Thyroid gland (tissue), 4 donors: Measurements from ENCODE around the gene NDUFA8. TPM values are rescaled to one million over a fixed set of nuclear protein-coding genes. Genes with fewer than 3 reads are reported as not detected.

ENCODE experiments used
- DNase-seq, 2 donors: peaks; one replicate each; pipeline ENCODE4 v3.0.0-alpha.2; 2019
- H3K27ac ChIP-seq, 3 donors: fragments of 200-600 bp; sonication (generic); 1 replicate in 2 of 3; 2 replicates in 1 of 3; pipeline ENCODE4 v1.5.1; 2016 to 2019; ENCODE audit warnings: mild to moderate bottlenecking in 1 of 3, moderate library complexity in 1 of 3
- H3K27me3 ChIP-seq: fragments of 200-600 bp; sonication (generic); one replicate; pipeline ENCODE4 v1.5.1; 2019
- H3K36me3 ChIP-seq, 2 donors: fragments of 200-600 bp; sonication (generic); one replicate each; pipeline ENCODE4 v1.5.1; 2016 to 2019
- H3K4me1 ChIP-seq, 2 donors: fragments of 200-600 bp; sonication (generic); one replicate each; pipeline ENCODE4 v1.5.1; 2017 to 2019
- H3K4me3 ChIP-seq, 3 donors: fragments of 200-600 bp; sonication (generic); replicated peaks in 1 of 3; 1 replicate in 2 of 3; 2 replicates in 1 of 3; pipeline ENCODE4 v1.5.1; 2016; ENCODE audit warnings: mild to moderate bottlenecking in 1 of 3
- H3K9me3 ChIP-seq: fragments of 200-600 bp; sonication (generic); one replicate; pipeline ENCODE4 v1.5.1; 2017
- POLR2A ChIP-seq, 2 donors: fragments of 450-650 bp; IDR thresholded peaks; one replicate each; pipeline ENCODE4 v1.6.1; 2017; ENCODE audit warnings: antibody characterized with exemption in 2 of 2, mild to moderate bottlenecking in 2 of 2, moderate library complexity in 1 of 2
- WGBS, 2 donors: methylation state at CpG; one replicate each; pipeline ENCODE4 v1.1.5; 2017; 5-methylcytosine and 5-hydroxymethylcytosine counted together
- intact Hi-C: fragments of 100-400 bp; cut with DNase I; formaldehyde crosslinking; loops from one replicate; pipeline ENCODE4 v1.15.1; 2023
- total RNA-seq, 4 donors: library from RNA; depleted of rRNA; stranded (reverse); fragments of >200 nt; gene quantifications; one replicate each; pipeline ENCODE4 v1.2.3, GENCODE V29; 2016
- TF ChIP-seq, protein P1 (sequence below), 6 experiments: fragments of 200-600 bp in 3 of 6; fragments of 450-650 bp in 3 of 6; sonication (generic) in 3 of 6; IDR thresholded peaks; one replicate each; pipeline ENCODE4 v1.5.1; 2016 to 2019; ENCODE audit warnings: antibody characterized with exemption in 6 of 6, mild to moderate bottlenecking in 2 of 6, inconsistent platforms in 1 of 6, moderate library complexity in 1 of 6

The NDUFA8 gene
- total RNA-seq, 4 donors from 2014 or later, result 18.1 to 70.7 (median 53.2) TPM

DNA sequence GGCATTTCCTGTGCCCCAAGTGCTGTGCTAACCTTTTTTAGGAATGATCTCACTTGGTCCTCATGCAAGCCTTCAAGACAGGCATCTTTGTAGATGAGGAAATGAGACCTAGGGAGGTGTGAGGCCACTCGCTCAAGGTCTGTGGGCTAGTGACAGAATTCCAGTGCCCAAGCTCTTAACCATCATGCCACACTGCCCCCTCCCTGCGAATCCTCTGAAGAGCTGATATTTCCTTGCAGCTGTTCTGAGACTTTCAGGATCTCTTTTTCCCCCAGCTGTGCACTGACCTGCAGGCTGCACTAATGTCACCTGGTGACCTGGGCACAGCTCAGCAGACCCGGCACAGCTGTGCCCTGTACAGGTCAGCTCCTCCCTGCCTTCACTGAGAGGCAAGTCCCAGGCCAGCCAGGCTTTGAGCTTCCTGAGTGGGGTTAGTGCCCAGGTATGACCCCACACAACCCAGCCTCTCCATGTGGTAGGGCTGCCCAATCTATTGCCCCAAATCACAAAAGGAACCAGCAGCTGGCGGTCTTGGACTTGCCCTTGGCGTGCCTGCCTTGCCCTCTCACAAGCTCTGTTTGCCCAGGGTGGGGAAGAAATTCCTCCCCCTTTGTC is 32.8 kb upstream of the NDUFA8 start:
- H3K9me3 ChIP-seq, result no peaks in the 10 kb centered on the region
- no peaks in the 10 kb centered on the region for H3K36me3 ChIP-seq
- intact Hi-C loops, result no loop called here
- TF ChIP-seq, protein P1, sequence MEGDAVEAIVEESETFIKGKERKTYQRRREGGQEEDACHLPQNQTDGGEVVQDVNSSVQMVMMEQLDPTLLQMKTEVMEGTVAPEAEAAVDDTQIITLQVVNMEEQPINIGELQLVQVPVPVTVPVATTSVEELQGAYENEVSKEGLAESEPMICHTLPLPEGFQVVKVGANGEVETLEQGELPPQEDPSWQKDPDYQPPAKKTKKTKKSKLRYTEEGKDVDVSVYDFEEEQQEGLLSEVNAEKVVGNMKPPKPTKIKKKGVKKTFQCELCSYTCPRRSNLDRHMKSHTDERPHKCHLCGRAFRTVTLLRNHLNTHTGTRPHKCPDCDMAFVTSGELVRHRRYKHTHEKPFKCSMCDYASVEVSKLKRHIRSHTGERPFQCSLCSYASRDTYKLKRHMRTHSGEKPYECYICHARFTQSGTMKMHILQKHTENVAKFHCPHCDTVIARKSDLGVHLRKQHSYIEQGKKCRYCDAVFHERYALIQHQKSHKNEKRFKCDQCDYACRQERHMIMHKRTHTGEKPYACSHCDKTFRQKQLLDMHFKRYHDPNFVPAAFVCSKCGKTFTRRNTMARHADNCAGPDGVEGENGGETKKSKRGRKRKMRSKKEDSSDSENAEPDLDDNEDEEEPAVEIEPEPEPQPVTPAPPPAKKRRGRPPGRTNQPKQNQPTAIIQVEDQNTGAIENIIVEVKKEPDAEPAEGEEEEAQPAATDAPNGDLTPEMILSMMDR (IDR thresholded peaks at IDR 0.05), result no peak
- no peak for DNase-seq
- no peaks in the 10 kb centered on the region for H3K27me3 ChIP-seq
- WGBS, 2 donors, result 87 to 89% methylated on average over 5 of the region's 5 CpGs
- no peak overlapping the region for H3K27ac ChIP-seq
- no peak overlapping the region for H3K4me3 ChIP-seq
- no peaks in the 10 kb centered on the region for H3K4me1 ChIP-seq

DNA sequence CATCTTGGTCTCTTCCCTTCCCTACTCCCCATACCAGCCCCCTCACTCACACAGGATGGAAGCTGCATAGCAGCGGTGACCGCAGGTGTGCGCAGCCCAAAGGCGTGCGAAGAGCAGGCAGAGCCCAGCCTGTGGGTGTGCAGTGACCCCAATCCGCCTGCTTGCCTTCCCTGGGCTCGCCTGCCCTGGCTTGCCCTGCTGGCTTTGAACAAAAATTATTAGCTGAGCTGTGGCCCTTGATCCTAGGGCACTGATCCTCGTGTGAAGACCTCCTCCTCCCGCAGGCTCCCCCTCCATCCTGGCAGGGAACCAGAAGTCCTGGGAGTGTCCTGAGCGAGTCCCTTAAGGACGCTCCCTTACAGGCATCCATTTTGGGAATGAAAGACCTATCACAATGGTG is 32.0 kb upstream of the NDUFA8 start:
- WGBS, 2 donors, result 54 to 74% methylated on average over 10 to 11 of the region's 11 CpGs
- Histone ChIP-seq H3K27ac (no peak overlapping the region), H3K9me3 (no peaks in the 10 kb centered on the region), H3K27me3 (no peaks in the 10 kb centered on the region), H3K4me3 (no peak overlapping the region), H3K36me3 (no peaks in the 10 kb centered on the region), H3K4me1 (no peaks in the 10 kb centered on the region)
- TF ChIP-seq, protein P1 (IDR thresholded peaks at IDR 0.05), result no peak
- no peak for TF ChIP-seq POLR2A (IDR thresholded peaks at IDR 0.05)
- no peak for DNase-seq
- intact Hi-C loops, result no loop called here

DNA sequence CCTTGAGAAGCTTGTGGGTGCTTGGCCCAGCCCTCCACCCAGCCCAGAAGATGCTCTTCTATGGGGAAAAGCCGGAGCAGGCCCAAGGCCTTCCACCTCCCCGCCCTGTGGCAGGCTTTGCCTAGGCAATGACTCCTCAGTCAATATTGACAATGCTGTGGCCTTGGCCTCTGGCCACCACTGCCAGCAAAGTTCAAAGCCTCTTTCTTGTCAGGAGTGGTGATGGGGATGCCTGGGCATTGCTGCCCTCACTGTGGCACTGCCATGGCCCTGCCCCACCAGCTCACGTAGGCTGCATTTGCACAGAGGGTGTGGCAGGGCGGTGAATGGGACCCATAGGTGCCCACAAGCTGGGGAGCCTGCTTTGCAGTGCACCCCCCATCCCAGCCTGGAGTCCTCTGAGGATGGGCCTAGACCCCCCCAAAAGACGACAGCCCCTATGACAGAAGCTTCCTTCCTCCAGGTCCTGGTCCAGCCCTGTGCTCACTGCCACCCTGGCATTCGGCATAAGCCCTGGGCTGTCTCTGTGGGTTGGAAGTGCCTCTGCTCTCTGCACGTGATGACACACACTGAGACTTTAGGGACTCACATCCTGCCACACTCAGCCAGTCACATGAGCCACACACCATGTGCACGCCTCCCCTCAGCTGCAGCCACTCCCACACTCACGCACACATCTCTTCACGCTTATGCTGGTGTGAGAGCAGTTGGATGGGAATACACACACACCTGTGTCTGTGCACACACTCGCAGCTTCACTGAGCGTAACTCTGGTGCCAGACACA is 31.2 kb upstream of the NDUFA8 start:
- no peaks in the 10 kb centered on the region for H3K36me3 ChIP-seq
- 76 to 82% methylated on average over 9 of the region's 12 CpGs for WGBS, 2 donors
- no peak for DNase-seq
- H3K27ac ChIP-seq, result no peak overlapping the region
- H3K4me3 ChIP-seq, result no peak overlapping the region
- no peaks in the 10 kb centered on the region for H3K4me1 ChIP-seq
- H3K27me3 ChIP-seq, result no peaks in the 10 kb centered on the region
- H3K9me3 ChIP-seq, result no peaks in the 10 kb centered on the region
- TF ChIP-seq POLR2A (IDR thresholded peaks at IDR 0.05), result no peak
- TF ChIP-seq, protein P1 (IDR thresholded peaks at IDR 0.05), result no peak
- intact Hi-C loops, result no loop called here

DNA sequence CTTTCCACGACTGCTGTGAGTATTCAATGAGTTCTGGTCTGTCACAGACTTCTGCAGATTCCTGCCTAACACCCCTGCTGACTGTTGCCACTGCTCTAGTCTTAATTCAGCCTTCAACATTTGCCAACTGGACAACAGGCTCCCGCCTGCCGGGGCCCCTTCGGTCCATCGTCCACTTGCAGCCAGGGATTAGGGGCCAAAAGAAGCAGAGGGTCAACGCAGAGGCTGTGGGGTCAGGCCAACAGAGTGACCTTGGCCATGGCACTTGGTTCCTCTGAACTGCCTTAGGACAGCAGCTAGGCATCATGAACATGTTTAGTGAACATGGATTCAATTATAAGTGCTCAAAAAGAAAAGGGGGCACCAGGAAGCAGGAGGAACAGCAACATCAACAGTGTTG is 28.8 kb upstream of the NDUFA8 start:
- Histone ChIP-seq H3K9me3 (no peaks in the 10 kb centered on the region), H3K36me3 (no peaks in the 10 kb centered on the region), H3K4me1 (no peaks in the 10 kb centered on the region), H3K27ac (no peak overlapping the region), H3K4me3 (no peak overlapping the region), H3K27me3 (no peaks in the 10 kb centered on the region)
- 90 to 92% methylated on average over 6 of the region's 6 CpGs for WGBS, 2 donors
- intact Hi-C loops, result no loop called here
- TF ChIP-seq POLR2A (IDR thresholded peaks at IDR 0.05), result no peak
- TF ChIP-seq, protein P1 (IDR thresholded peaks at IDR 0.05), result no peak
- DNase-seq, result no peak

DNA sequence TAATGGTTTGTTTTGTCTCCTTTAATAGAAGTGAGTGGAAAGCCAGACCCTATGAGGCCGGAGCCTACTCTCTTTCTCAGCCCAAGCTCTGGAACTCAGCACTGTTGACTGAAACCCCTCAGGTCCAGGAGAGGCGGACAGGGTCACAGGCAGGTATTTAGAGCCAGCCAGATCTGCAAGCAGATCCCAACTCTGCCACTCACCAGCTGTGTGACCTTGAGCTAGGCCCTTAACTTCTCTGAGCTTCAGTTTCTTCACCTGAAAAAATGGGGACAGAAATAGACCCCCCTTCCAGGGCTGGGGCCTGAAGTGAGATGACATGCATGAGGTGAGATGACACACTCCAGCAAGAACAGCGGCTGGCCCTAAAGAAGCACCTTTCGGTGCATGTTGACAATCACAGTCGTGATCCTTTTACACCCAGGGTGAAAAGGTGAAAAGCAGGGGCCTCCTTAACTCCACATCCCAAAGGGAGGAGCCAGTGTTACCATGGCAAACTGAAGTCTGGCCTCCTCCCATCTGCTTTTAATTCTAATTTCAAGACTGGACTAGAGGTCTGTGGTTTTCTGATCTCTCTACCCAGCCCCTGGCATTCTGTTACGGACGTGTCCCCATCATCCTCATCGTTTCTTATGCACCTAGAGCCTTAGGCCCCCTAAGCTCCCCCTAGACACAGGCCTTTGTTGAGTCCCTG is 27.3 kb upstream of the NDUFA8 start:
- H3K9me3 ChIP-seq, result no peaks in the 10 kb centered on the region
- H3K27me3 ChIP-seq, result no peaks in the 10 kb centered on the region
- H3K36me3 ChIP-seq, result no peaks in the 10 kb centered on the region
- H3K4me1 ChIP-seq, result no peaks in the 10 kb centered on the region
- no peak for DNase-seq
- intact Hi-C loops, result no loop called here
- no peak for TF ChIP-seq POLR2A (IDR thresholded peaks at IDR 0.05)
- TF ChIP-seq, protein P1 (IDR thresholded peaks at IDR 0.05), result no peak
- WGBS, 2 donors, result 82 to 86% methylated on average over 7 to 8 of the region's 8 CpGs
- no peak overlapping the region for H3K4me3 ChIP-seq
- H3K27ac ChIP-seq, result no peak overlapping the region
